B cell (primary cell): ENCODE measurements around the gene ARHGEF6. TPM values are rescaled to one million over a fixed set of nuclear protein-coding genes. Genes with fewer than 3 reads are reported as not detected.

Experiments used
- ATAC-seq: fragments of 200-7000 bp; cut with Tn5 transposase; one replicate; pipeline ENCODE4 v1.10.0; 2021; ENCODE audit warnings: low read depth, mild to moderate bottlenecking, moderate number of reproducible peaks, moderate library complexity
- CTCF ChIA-PET: fragments of 350-600 bp; sonication (Branson Sonifier 250); formaldehyde crosslinking; loops from one replicate; lab custom pipeline; 2021; ENCODE audit warnings: antibody characterized with exemption, inconsistent platforms; lab: Charles Lee
- POLR2A ChIA-PET: fragments of 350-600 bp; sonication (Branson Sonifier 250); formaldehyde crosslinking; loops from one replicate; lab custom pipeline; 2021; ENCODE audit warnings: antibody characterized with exemption; lab: Charles Lee
- DNase-seq: peaks from one replicate; pipeline ENCODE4 v3.0.0; 2013
- H2AFZ ChIP-seq: 2 replicates; pipeline ENCODE4 v1.6.1; 2012; ENCODE audit warnings: mild to moderate bottlenecking, low read depth, low read length; ENCODE audit not compliant: insufficient read depth, poor library complexity, severe bottlenecking
- H3K27ac ChIP-seq, 2 donors: 1 replicate in 1 of 2; 2 replicates in 1 of 2; pipeline ENCODE4 v1.5.1; 2012 to 2013; ENCODE audit warnings: low read length in 2 of 2, mild to moderate bottlenecking in 2 of 2, moderate library complexity in 1 of 2
- H3K27me3 ChIP-seq, 4 experiments: fragments of 200-600 bp in 1 of 4; sonication (generic) in 1 of 4; replicated peaks in 1 of 4; 1 replicate in 2 of 4; 2 replicates in 2 of 4; pipeline versions ENCODE4 v1.6.1 to v1.7.0; 2013 to 2016; ENCODE audit warnings: low read length in 3 of 4, mild to moderate bottlenecking in 2 of 4, mixed read lengths in 1 of 4, moderate library complexity in 1 of 4; ENCODE audit not compliant: insufficient read depth in 4 of 4, control insufficient read depth in 3 of 4; ENCODE audit errors: control extremely low read depth in 1 of 4
- H3K36me3 ChIP-seq, 2 experiments: replicated peaks in 1 of 2; 1 replicate in 1 of 2; 2 replicates in 1 of 2; pipeline versions ENCODE4 v1.6.1 to v1.7.1; 2013; ENCODE audit warnings: low read length in 1 of 2; ENCODE audit not compliant: insufficient read depth in 2 of 2, control insufficient read depth in 1 of 2; ENCODE audit errors: control extremely low read depth in 1 of 2, extremely low read depth in 1 of 2
- H3K4me1 ChIP-seq, 2 donors: fragments of 200-600 bp in 1 of 2; sonication (generic) in 1 of 2; 1 replicate in 1 of 2; 2 replicates in 1 of 2; pipeline versions ENCODE4 v1.5.1 to v1.6.1; 2013 to 2017; ENCODE audit warnings: low read length in 2 of 2; ENCODE audit not compliant: control insufficient read depth in 2 of 2, insufficient read depth in 2 of 2
- H3K4me2 ChIP-seq: replicated peaks from 2 replicates; pipeline ENCODE3; 2012; ENCODE audit warnings: mild to moderate bottlenecking, low read depth, low read length; ENCODE audit not compliant: poor library complexity, severe bottlenecking
- H3K4me3 ChIP-seq, 5 experiments: fragments of 200-600 bp in 1 of 5; sonication (generic) in 1 of 5; 1 replicate in 3 of 5; 2 replicates in 2 of 5; pipeline versions ENCODE4 v1.5.1 to v1.7.0; 2011 to 2016; ENCODE audit warnings: low read length in 4 of 5, mild to moderate bottlenecking in 4 of 5, low read depth in 2 of 5, control low read depth in 1 of 5, moderate library complexity in 1 of 5; ENCODE audit not compliant: insufficient read depth in 1 of 5; ENCODE audit errors: control extremely low read depth in 1 of 5, extremely low read depth in 1 of 5
- H3K79me2 ChIP-seq: fragments of 200-600 bp; sonication (generic); one replicate; pipeline ENCODE4 v1.6.0; 2016; ENCODE audit warnings: low read length; ENCODE audit not compliant: control insufficient read depth, insufficient read depth
- H3K9ac ChIP-seq: fragments of 200-600 bp; sonication (generic); 2 replicates; pipeline ENCODE4 v1.6.1; 2017; ENCODE audit warnings: mild to moderate bottlenecking, low read length, moderate library complexity
- H3K9me3 ChIP-seq, 3 donors: one replicate each; pipeline versions ENCODE4 v1.6.1 to v1.7.1; 2013; ENCODE audit warnings: low read length in 2 of 3; ENCODE audit not compliant: control insufficient read depth in 2 of 3, insufficient read depth in 1 of 3; ENCODE audit errors: control extremely low read depth in 1 of 3
- H4K20me1 ChIP-seq: 2 replicates; pipeline ENCODE4 v1.6.0; 2012; ENCODE audit warnings: mild to moderate bottlenecking, low read length; ENCODE audit not compliant: insufficient read depth, control insufficient read depth, poor library complexity, severe bottlenecking
- H3K27ac Mint-ChIP-seq: one replicate; pipeline ENCODE4 v1.8.0; 2021; ENCODE audit warnings: mixed read lengths
- H3K27me3 Mint-ChIP-seq: one replicate; pipeline ENCODE4 v1.8.0; 2021; ENCODE audit warnings: mixed read lengths
- H3K4me1 Mint-ChIP-seq: one replicate; pipeline ENCODE4 v1.8.0; 2021; ENCODE audit warnings: mixed read lengths
- H3K4me3 Mint-ChIP-seq: one replicate; pipeline ENCODE4 v1.8.0; 2021; ENCODE audit warnings: mixed read lengths
- H3K9me3 Mint-ChIP-seq: one replicate; pipeline ENCODE4 v1.8.0; 2022; ENCODE audit warnings: mixed read lengths; ENCODE audit not compliant: insufficient read depth
- CTCF ChIP-seq: fragments of 200-600 bp; IDR thresholded peaks from one replicate; pipeline ENCODE4 v1.8.0; 2022; ENCODE audit warnings: antibody characterized with exemption, mild to moderate bottlenecking
- EZH2 ChIP-seq: IDR thresholded peaks from 2 replicates; pipeline ENCODE4 v1.6.1; 2012; ENCODE audit warnings: borderline replicate concordance, low read depth, mild to moderate bottlenecking, moderate library complexity, low read length; ENCODE audit not compliant: insufficient read depth, poor library complexity, severe bottlenecking
- WGBS: methylation state at CpG from one replicate; pipeline ENCODE4 v1.1.5; 2013; ENCODE audit warnings: missing lambda C conversion rate; ENCODE audit not compliant: insufficient coverage; 5-methylcytosine and 5-hydroxymethylcytosine counted together
- intact Hi-C: fragments of 100-400 bp; cut with micrococcal nuclease; formaldehyde crosslinking; loops from one replicate; pipeline ENCODE4 v1.10.0; 2022
- polyA plus RNA-seq: library from polyadenylated mRNA; depleted of rRNA; stranded (reverse); fragments of >200 nt; gene quantifications from 2 replicates; pipeline ENCODE4 v1.2.3, GENCODE V29; 2012
- total RNA-seq, 2 donors: library from RNA; stranded (reverse); fragments of 120-200 nt in 1 of 2; gene quantifications; 1 replicate in 1 of 2; 2 replicates in 1 of 2; pipeline versions ENCODE4 v1.2.3 to v1.2.4, GENCODE V29; 2013 to 2022

Gene ARHGEF6
- total and polyA plus RNA-seq, 2 donors (not counting 1 experiment from before 2014, with no cell fraction given) = 29.6 to 43.4 TPM

GRCh38 chrX:136762820-136763452 lies 17.8 kb downstream of the ARHGEF6 start:
- H3K4me3 ChIP-seq = no peak overlapping the region
- peak overlapping the region; percentile 40 for H3K4me2 ChIP-seq
- H3K27ac ChIP-seq = peak overlapping the region in 1 of 2 donors; percentile 10
- DNase-seq (no peak), ATAC-seq (no peak)
- WGBS = no CpG with 5 or more reads among the region's 2 CpGs
- H3K27me3 ChIP-seq = no peaks in the 10 kb centered on the region
- no peaks in the 10 kb centered on the region for H3K9me3 ChIP-seq
- no peaks in the 10 kb centered on the region for H4K20me1 ChIP-seq
- no peaks in the 10 kb centered on the region for H3K36me3 ChIP-seq
- ChIA-PET CTCF (no interaction called here), POLR2A (no interaction called here)
- intact Hi-C loops = loop anchor here (10.0 kb wide), 1 partner anchor 268 kb away; the partner anchor contains the start of gene HTATSF1
- H3K27ac Mint-ChIP-seq = peak overlapping the region; percentile 76
- no peak for TF ChIP-seq EZH2
- no peak for TF ChIP-seq CTCF
- peaks cover 50% of the 10 kb centered on the region for H3K4me1 Mint-ChIP-seq
- H3K79me2 ChIP-seq = peaks cover 44% of the 10 kb centered on the region
- H3K9ac ChIP-seq = no peak overlapping the region
- no peak overlapping the region for H2AFZ ChIP-seq
- peaks cover 35 to 47% of the 10 kb centered on the region in 2 donors for H3K4me1 ChIP-seq
- peak overlapping the region; percentile 62 for H3K4me3 Mint-ChIP-seq
- H3K9me3 Mint-ChIP-seq = no peaks in the 10 kb centered on the region
- no peaks in the 10 kb centered on the region for H3K27me3 Mint-ChIP-seq

DNA sequence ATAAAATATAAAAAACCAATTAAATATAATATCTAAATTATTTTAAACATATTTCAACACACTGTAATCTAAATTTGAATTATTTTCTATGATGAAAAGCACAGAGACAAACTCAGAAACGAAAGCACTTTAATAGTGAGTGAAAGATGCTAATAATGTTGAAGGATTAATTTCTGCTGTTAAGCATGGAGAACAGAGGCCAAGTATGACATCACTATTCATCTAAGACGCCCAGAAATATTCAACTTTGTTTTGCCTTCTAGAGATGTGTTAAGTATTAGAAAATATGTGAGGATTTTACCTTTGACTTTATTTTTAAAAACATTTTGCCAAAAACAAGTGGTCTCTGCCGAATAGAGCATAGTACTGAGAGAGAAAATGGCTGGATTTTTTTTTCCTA lies 19.3 kb downstream of the ARHGEF6 start:
- intact Hi-C loops = loop anchor here (10.0 kb wide), 1 partner anchor 267 kb away; the partner anchor contains the start of gene HTATSF1
- H3K36me3 ChIP-seq = no peaks in the 10 kb centered on the region
- no peak overlapping the region for H3K27ac Mint-ChIP-seq
- no peak for DNase-seq
- no peak overlapping the region for H2AFZ ChIP-seq
- no CpG with 5 or more reads among the region's 3 CpGs for WGBS
- no peaks in the 10 kb centered on the region for H3K27me3 ChIP-seq
- H3K4me2 ChIP-seq = no peak overlapping the region
- no peak overlapping the region for H3K27ac ChIP-seq
- no peak for ATAC-seq
- H3K9me3 Mint-ChIP-seq = no peaks in the 10 kb centered on the region
- no peak overlapping the region for H3K4me3 Mint-ChIP-seq
- POLR2A ChIA-PET = no interaction called here
- peaks cover 46% of the 10 kb centered on the region for H3K79me2 ChIP-seq
- no peaks in the 10 kb centered on the region for H4K20me1 ChIP-seq
- no peaks in the 10 kb centered on the region for H3K27me3 Mint-ChIP-seq
- no peak for TF ChIP-seq EZH2
- no peak for TF ChIP-seq CTCF
- H3K9ac ChIP-seq = no peak overlapping the region
- CTCF ChIA-PET = no interaction called here
- no peak overlapping the region for H3K4me3 ChIP-seq
- peaks cover 50% of the 10 kb centered on the region for H3K4me1 Mint-ChIP-seq
- peaks cover 33 to 41% of the 10 kb centered on the region in 2 donors for H3K4me1 ChIP-seq
- no peaks in the 10 kb centered on the region for H3K9me3 ChIP-seq
